Measurements from ENCODE around the gene PEX14.

The PEX14 gene

GRCh38 chr1:10622910-10623685 lies 148.3 kb downstream of the PEX14 start:
- no peak for DNase-seq (ENCODE audit: low spot score)
- in situ Hi-C loops (cut with MboI; ENCODE audit: low pct_unique_long_range_greater_than_20kb, low sequenced_read_pairs, unreplicated experiment): no loop called here
- TF ChIP-seq CTCF (IDR thresholded peaks at IDR 0.05; ENCODE audit: extremely low read depth, insufficient read depth, missing control alignments): no peak

DNA sequence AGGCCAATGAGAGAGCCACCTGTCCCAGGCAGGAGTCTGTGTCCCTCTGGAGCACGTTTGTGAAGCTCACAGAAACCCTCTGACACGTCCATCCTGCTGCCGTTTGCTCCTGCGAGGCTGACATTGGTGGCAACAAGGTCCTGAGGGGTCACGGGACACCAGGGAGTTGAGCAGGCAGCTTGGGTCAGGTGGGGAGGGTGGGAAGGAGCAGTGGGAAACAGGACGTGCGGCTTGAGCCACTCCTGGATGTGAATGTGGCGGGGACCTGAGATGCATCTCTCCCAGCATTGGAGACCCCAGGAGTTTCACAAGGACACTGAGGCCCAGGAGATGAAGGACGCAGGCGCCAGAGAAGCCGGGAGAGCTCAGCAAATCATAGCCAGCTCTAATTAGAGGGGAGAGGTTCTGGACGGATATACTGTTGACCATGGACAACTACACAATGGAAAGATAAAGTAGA lies 149.0 kb downstream of the PEX14 start:
- no peak for DNase-seq (ENCODE audit: low spot score)
- no peak for TF ChIP-seq CTCF (IDR thresholded peaks at IDR 0.05; ENCODE audit: extremely low read depth, insufficient read depth, missing control alignments)
- in situ Hi-C loops (cut with MboI; ENCODE audit: low pct_unique_long_range_greater_than_20kb, low sequenced_read_pairs, unreplicated experiment): no loop called here

- no peak for DNase-seq (ENCODE audit: low spot score)
- in situ Hi-C loops (cut with MboI; ENCODE audit: low pct_unique_long_range_greater_than_20kb, low sequenced_read_pairs, unreplicated experiment): no loop called here
- no peak for TF ChIP-seq CTCF (IDR thresholded peaks at IDR 0.05; ENCODE audit: extremely low read depth, insufficient read depth, missing control alignments)
These were observed 149.7 kb downstream of the PEX14 start for GRCh38 chr1:10624256-10625050.

DNA sequence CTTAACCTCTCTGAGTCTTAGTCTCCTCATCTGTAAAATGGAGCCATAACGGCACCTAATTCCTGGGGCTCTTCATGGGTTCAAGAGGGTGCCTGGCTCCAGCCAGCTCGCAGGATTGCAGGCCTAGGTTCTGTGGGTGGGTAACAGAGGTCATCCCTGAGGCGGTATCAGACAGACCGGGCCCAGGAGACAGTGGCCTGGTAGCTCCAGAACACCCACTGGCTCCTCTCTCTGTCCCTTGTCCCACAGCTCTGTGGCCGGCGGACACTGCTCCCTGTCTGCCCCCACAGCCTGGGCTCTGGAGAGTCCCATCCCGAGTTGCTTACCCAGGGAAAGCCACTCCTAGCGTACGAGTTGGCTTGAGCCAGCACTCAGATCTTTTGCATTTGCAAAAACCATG lies 150.3 kb downstream of the PEX14 start:
- no peak for TF ChIP-seq CTCF (IDR thresholded peaks at IDR 0.05; ENCODE audit: extremely low read depth, insufficient read depth, missing control alignments)
- in situ Hi-C loops (cut with MboI; ENCODE audit: low pct_unique_long_range_greater_than_20kb, low sequenced_read_pairs, unreplicated experiment): no loop called here

DNA sequence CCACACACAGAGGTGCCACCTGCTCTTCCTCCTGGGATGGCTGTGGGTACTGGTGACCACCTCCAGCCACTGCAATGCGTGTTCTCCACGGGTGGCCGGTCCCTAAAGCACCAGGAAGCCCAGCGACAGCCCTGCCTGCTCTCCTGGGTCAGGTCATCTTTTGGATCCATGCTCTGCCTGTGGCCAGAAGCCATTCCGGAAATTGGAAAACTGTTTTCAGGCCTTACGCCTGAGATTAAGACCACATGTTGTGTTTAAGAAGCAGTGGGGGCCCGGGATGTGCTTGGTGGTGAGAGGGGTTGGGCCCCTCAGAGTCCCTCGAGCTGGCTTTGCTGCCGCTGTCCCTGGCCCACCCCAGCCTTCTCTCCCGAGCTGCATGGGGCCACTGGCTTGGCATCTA lies 150.8 kb downstream of the PEX14 start:
- no peak for DNase-seq (ENCODE audit: low spot score)
- in situ Hi-C loops (cut with MboI; ENCODE audit: low pct_unique_long_range_greater_than_20kb, low sequenced_read_pairs, unreplicated experiment): no loop called here
- no peak for TF ChIP-seq CTCF (IDR thresholded peaks at IDR 0.05; ENCODE audit: extremely low read depth, insufficient read depth, missing control alignments)

More for the DNA sequence above, 150.3 kb downstream of the PEX14 start:
- DNase-seq (ENCODE audit: low spot score): no peak

DNA sequence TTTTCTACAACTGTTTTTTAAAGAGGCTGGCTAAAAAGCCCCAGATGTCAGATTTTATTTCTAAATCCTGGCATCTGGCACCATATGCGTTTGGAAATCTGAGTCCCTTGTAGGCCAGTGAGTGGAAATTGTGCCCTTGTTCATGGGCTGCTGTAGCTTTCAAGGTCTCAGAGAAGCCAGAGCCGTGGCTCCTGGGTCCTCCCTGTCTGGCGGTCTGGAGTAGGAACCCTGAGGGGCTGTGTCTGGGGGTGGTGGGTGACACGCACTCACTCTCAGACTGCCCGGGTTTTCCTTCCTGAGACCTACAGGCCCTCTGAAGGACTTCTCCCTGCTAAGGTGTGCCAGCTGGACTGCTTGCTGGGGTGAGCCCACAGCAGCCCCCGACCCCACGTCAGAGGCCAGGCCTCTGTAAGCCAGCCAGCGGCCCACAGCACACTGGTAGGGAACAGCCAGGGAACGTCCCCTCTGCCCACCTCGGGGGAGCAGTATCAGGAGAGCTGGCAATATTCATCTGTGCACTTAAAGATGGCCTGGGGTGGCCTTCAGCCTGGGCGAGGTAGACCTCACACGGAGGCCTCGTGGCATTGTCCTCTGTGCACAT lies 151.5 kb downstream of the PEX14 start:
- no peak for DNase-seq (ENCODE audit: low spot score)
- TF ChIP-seq CTCF (IDR thresholded peaks at IDR 0.05; ENCODE audit: extremely low read depth, insufficient read depth, missing control alignments): no peak
- in situ Hi-C loops (cut with MboI; ENCODE audit: low pct_unique_long_range_greater_than_20kb, low sequenced_read_pairs, unreplicated experiment): no loop called here

Data from GM13977 (cell line).